Sigmoid colon (tissue), 7 donors: ENCODE measurements around the gene SAMD14. TPM values are rescaled to one million over a fixed set of nuclear protein-coding genes. Genes with fewer than 3 reads are reported as not detected.

Experiments used
- DNase-seq: peaks from one replicate; pipeline ENCODE4 v3.0.0-alpha.2; 2019
- H3K27ac ChIP-seq, 4 donors: fragments of 200-600 bp; sonication (generic); one replicate each; pipeline ENCODE4 v1.5.1; 2016 to 2019; ENCODE audit warnings: mild to moderate bottlenecking in 1 of 4
- H3K27me3 ChIP-seq, 3 donors: fragments of 200-600 bp; sonication (generic); one replicate each; pipeline ENCODE4 v1.5.1; 2019; ENCODE audit warnings: mild to moderate bottlenecking in 1 of 3
- H3K36me3 ChIP-seq, 4 donors: fragments of 200-600 bp; sonication (generic); one replicate each; pipeline ENCODE4 v1.5.1; 2016 to 2019
- H3K4me1 ChIP-seq, 4 donors: fragments of 200-600 bp; sonication (generic); one replicate each; pipeline ENCODE4 v1.5.1; 2017 to 2019
- H3K4me3 ChIP-seq, 4 donors: fragments of 200-600 bp; sonication (generic); one replicate each; pipeline ENCODE4 v1.5.1; 2017 to 2019; ENCODE audit warnings: mild to moderate bottlenecking in 2 of 4, moderate library complexity in 1 of 4
- H3K9me3 ChIP-seq, 4 donors: fragments of 200-600 bp in 3 of 4; sonication (generic) in 3 of 4; one replicate each; pipeline versions ENCODE4 v1.5.1 to v1.6.1; 2013 to 2019
- EP300 ChIP-seq, 4 donors: sonication (generic); formaldehyde crosslinking; IDR thresholded peaks; one replicate each; pipeline ENCODE4 v1.6.1; 2017; ENCODE audit warnings: antibody characterized with exemption in 4 of 4
- POLR2A ChIP-seq, 2 donors: fragments of 450-650 bp; IDR thresholded peaks; one replicate each; pipeline ENCODE4 v1.6.1; 2016; ENCODE audit warnings: antibody characterized with exemption in 2 of 2, mild to moderate bottlenecking in 2 of 2, moderate library complexity in 2 of 2
- POLR2AphosphoS5 ChIP-seq, 4 donors: sonication (generic); formaldehyde crosslinking; IDR thresholded peaks; one replicate each; pipeline ENCODE4 v1.6.1; 2017; ENCODE audit warnings: antibody characterized with exemption in 4 of 4
- WGBS, 2 donors: extraction: QIAGEN DNeasy Blood & Tissue Kit; methylation state at CpG; one replicate each; pipeline ENCODE4 v1.1.7; 2013; 5-methylcytosine and 5-hydroxymethylcytosine counted together
- intact Hi-C: fragments of 100-400 bp; cut with DNase I; formaldehyde crosslinking; loops from one replicate; pipeline ENCODE4 v1.15.1; 2023
- polyA plus RNA-seq, 3 donors: library from polyadenylated mRNA; stranded (reverse); fragments of 200-250 nt; gene quantifications; one replicate each; pipeline ENCODE4 v1.2.3, GENCODE V29; 2013
- total RNA-seq, 4 donors: library from RNA; depleted of rRNA; stranded (reverse); fragments of >200 nt; gene quantifications; one replicate each; pipeline ENCODE4 v1.1.0, GENCODE V29; 2016
- TF ChIP-seq, protein P1 (sequence below), 4 experiments: fragments of 450-650 bp in 3 of 4; fragments of 200-600 bp in 1 of 4; IDR thresholded peaks; one replicate each; pipeline ENCODE4 v1.5.1; 2016 to 2019; ENCODE audit warnings: antibody characterized with exemption in 4 of 4, mild to moderate bottlenecking in 3 of 4, moderate library complexity in 2 of 4
- donor health status: healthy with polysubstance abuse.
- donor health status: Bipolar disorder and iron deficiency.
- donor health status: healthy.

Gene SAMD14
- total and polyA plus RNA-seq, 7 donors, result 0.16 to 2.5 (median 0.92) TPM

- peaks cover 0 to 3% (median 1%) of the 10 kb centered on the region in 4 donors for H3K4me1 ChIP-seq
- DNase-seq, result no peak
- intact Hi-C loops, result no loop called here
- no peaks in the 10 kb centered on the region for H3K27me3 ChIP-seq
- WGBS, 2 donors, result 87 to 88% methylated on average over 25 of the region's 25 CpGs
- no peak overlapping the region for H3K4me3 ChIP-seq
- no peak overlapping the region for H3K27ac ChIP-seq
- no peaks in the 10 kb centered on the region for H3K9me3 ChIP-seq
- H3K36me3 ChIP-seq, result peaks cover 0 to 25% (median 11%) of the 10 kb centered on the region in 4 donors
- TF ChIP-seq EP300 (IDR thresholded peaks at IDR 0.05), result no peak
- TF ChIP-seq, protein P1, sequence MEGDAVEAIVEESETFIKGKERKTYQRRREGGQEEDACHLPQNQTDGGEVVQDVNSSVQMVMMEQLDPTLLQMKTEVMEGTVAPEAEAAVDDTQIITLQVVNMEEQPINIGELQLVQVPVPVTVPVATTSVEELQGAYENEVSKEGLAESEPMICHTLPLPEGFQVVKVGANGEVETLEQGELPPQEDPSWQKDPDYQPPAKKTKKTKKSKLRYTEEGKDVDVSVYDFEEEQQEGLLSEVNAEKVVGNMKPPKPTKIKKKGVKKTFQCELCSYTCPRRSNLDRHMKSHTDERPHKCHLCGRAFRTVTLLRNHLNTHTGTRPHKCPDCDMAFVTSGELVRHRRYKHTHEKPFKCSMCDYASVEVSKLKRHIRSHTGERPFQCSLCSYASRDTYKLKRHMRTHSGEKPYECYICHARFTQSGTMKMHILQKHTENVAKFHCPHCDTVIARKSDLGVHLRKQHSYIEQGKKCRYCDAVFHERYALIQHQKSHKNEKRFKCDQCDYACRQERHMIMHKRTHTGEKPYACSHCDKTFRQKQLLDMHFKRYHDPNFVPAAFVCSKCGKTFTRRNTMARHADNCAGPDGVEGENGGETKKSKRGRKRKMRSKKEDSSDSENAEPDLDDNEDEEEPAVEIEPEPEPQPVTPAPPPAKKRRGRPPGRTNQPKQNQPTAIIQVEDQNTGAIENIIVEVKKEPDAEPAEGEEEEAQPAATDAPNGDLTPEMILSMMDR (IDR thresholded peaks at IDR 0.05), result no peak
- no peak for TF ChIP-seq POLR2AphosphoS5 (IDR thresholded peaks at IDR 0.05)
- TF ChIP-seq POLR2A (IDR thresholded peaks at IDR 0.05), result no peak
These were observed 40.8 kb downstream of the SAMD14 start for GRCh38 chr17:50088952-50089825.

DNA sequence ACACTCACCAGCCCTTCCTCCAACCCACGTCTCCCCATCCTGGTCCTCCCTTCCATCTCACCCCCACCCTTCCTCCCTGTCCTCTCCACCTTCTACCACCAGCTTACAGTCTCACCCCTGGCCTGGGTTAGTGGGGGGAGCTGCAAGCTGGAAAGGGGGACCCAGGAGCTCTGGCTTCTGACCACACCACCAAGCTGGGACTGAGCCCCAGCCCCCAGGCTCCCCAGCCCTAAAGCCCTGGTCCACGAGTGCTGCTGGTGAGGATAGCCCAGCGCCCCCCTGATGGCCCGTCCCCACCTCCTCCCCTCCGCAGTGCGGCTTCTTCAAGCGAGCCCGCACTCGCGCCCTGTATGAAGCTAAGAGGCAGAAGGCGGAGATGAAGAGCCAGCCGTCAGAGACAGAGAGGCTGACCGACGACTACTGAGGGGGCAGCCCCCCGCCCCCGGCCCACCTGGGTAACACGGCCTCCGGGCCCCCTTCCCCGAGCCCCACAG is 42.0 kb downstream of the SAMD14 start:
- H3K27ac ChIP-seq, result no peak overlapping the region
- DNase-seq, result no peak

DNA sequence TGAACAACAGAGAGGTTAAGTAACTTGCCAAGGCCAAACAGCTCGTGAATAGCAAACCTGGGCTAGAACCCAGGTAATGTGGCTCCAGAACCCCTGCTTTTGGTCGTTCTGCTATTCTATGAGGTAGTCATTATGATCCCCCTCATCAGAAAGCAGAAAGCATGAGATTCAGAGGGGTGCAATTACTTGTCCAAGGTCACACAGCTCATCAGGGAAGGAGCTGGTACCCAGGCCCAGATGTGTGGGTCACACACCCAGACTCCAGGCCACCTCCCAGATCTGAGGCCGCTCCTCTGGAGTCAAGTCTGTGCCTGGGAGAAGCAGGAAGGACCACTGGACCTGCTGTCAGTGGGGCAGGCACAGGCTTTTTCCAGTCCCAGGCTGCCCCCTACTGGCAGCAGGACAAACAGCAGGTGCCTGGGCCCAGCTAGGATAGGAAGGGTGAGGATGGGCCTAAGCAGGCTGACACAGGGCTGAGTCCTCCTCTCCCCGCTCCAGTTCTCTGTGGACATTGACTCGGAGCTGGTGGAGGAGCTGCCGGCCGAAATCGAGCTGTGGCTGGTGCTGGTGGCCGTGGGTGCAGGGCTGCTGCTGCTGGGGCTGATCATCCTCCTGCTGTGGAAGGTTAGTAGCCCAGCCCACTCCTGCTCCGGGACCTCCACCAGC is 42.6 kb downstream of the SAMD14 start:
- Histone ChIP-seq H3K9me3 (no peaks in the 10 kb centered on the region), H3K36me3 (peaks cover 0 to 36% (median 13%) of the 10 kb centered on the region in 4 donors), H3K4me3 (no peak overlapping the region), H3K27ac (peak overlapping the region in 1 of 4 donors; percentile 13), H3K4me1 (no peaks in the 10 kb centered on the region), H3K27me3 (no peaks in the 10 kb centered on the region)
- WGBS, 2 donors, result 45 to 50% methylated on average over 10 of the region's 10 CpGs
- no peak for TF ChIP-seq POLR2AphosphoS5 (IDR thresholded peaks at IDR 0.05)
- TF ChIP-seq, protein P1 (IDR thresholded peaks at IDR 0.05), result peak; percentile 95 to 97 (median 97)
- TF ChIP-seq POLR2A (IDR thresholded peaks at IDR 0.05), result no peak
- intact Hi-C loops, result loop anchor here (1.0 kb wide), 1 partner anchor 61 kb away; no protein-coding TSS in a partner anchor
- peak; percentile 87 for DNase-seq

More for the DNA sequence above, 42.0 kb downstream of the SAMD14 start:
- Histone ChIP-seq H3K4me3 (no peak overlapping the region), H3K4me1 (no peaks in the 10 kb centered on the region), H3K9me3 (no peaks in the 10 kb centered on the region), H3K27me3 (no peaks in the 10 kb centered on the region), H3K36me3 (peaks cover 0 to 30% (median 12%) of the 10 kb centered on the region in 4 donors)
- no peak for TF ChIP-seq POLR2AphosphoS5 (IDR thresholded peaks at IDR 0.05)
- intact Hi-C loops, result loop anchor here (1.0 kb wide), 1 partner anchor 62 kb away; no protein-coding TSS in a partner anchor
- WGBS, 2 donors, result 88 to 89% methylated on average over 19 of the region's 19 CpGs

- H3K27ac ChIP-seq, result no peak overlapping the region
- 81 to 85% methylated on average over 5 of the region's 5 CpGs for WGBS, 2 donors
- H3K9me3 ChIP-seq, result no peaks in the 10 kb centered on the region
- intact Hi-C loops, result no loop called here
- H3K36me3 ChIP-seq, result peaks cover 15 to 67% (median 47%) of the 10 kb centered on the region in 4 donors
- H3K4me1 ChIP-seq, result no peaks in the 10 kb centered on the region
- H3K27me3 ChIP-seq, result no peaks in the 10 kb centered on the region
- DNase-seq, result no peak
- TF ChIP-seq POLR2A (IDR thresholded peaks at IDR 0.05) (no peak), POLR2AphosphoS5 (IDR thresholded peaks at IDR 0.05) (no peak), EP300 (IDR thresholded peaks at IDR 0.05) (no peak)
- TF ChIP-seq, protein P1 (IDR thresholded peaks at IDR 0.05), result no peak
- no peak overlapping the region for H3K4me3 ChIP-seq
These were observed 48.2 kb downstream of the SAMD14 start for GRCh38 chr17:50081757-50082156.

GRCh38 chr17:50080827-50081226 is 49.1 kb downstream of the SAMD14 start:
- Histone ChIP-seq H3K4me3 (no peak overlapping the region), H3K9me3 (no peaks in the 10 kb centered on the region), H3K27ac (no peak overlapping the region), H3K4me1 (no peaks in the 10 kb centered on the region), H3K27me3 (no peaks in the 10 kb centered on the region), H3K36me3 (peaks cover 15 to 76% (median 54%) of the 10 kb centered on the region in 4 donors)
- no peak for DNase-seq
- WGBS, 2 donors, result 79 to 86% methylated on average over 7 of the region's 7 CpGs
- intact Hi-C loops, result no loop called here
- TF ChIP-seq EP300 (IDR thresholded peaks at IDR 0.05), result no peak
- no peak for TF ChIP-seq POLR2AphosphoS5 (IDR thresholded peaks at IDR 0.05)
